ENCODE results near the gene PXYLP1.

The PXYLP1 gene

GRCh38 chr3:141217389-141217788, 14.2 kb upstream of the PXYLP1 start:
- no peak for TF ChIP-seq CTCF (IDR thresholded peaks at IDR 0.05; ENCODE audit: low read depth, low read length)

GRCh38 chr3:141218162-141218835, 13.3 kb upstream of the PXYLP1 start:
- no peak overlapping the region for H3K4me3 ChIP-seq (ENCODE audit: low read depth, low read length)
- TF ChIP-seq CTCF (IDR thresholded peaks at IDR 0.05; ENCODE audit: low read depth, low read length) = no peak

More at GRCh38 chr3:141217389-141217788, 14.2 kb upstream of the PXYLP1 start:
- no peak overlapping the region for H3K4me3 ChIP-seq (ENCODE audit: low read depth, low read length)

GRCh38 chr3:141218926-141219325, 12.7 kb upstream of the PXYLP1 start:
- no peak overlapping the region for H3K4me3 ChIP-seq (ENCODE audit: low read depth, low read length)
- no peak for TF ChIP-seq CTCF (IDR thresholded peaks at IDR 0.05; ENCODE audit: low read depth, low read length)

- TF ChIP-seq CTCF (IDR thresholded peaks at IDR 0.05; ENCODE audit: low read depth, low read length) = no peak
- no peak overlapping the region for H3K4me3 ChIP-seq (ENCODE audit: low read depth, low read length)
Observed at GRCh38 chr3:141223673-141224166, 7.9 kb upstream of the PXYLP1 start.

- H3K4me3 ChIP-seq (ENCODE audit: low read depth, low read length) = no peak overlapping the region
- TF ChIP-seq CTCF (IDR thresholded peaks at IDR 0.05; ENCODE audit: low read depth, low read length) = no peak
Observed at GRCh38 chr3:141225939-141226338, 5.7 kb upstream of the PXYLP1 start.

GRCh38 chr3:141227216-141227615, 4.4 kb upstream of the PXYLP1 start:
- no peak overlapping the region for H3K4me3 ChIP-seq (ENCODE audit: low read depth, low read length)
- no peak for TF ChIP-seq CTCF (IDR thresholded peaks at IDR 0.05; ENCODE audit: low read depth, low read length)

- TF ChIP-seq CTCF (IDR thresholded peaks at IDR 0.05; ENCODE audit: low read depth, low read length) = no peak
- H3K4me3 ChIP-seq (ENCODE audit: low read depth, low read length) = no peak overlapping the region
Observed at GRCh38 chr3:141227752-141228151, 3.9 kb upstream of the PXYLP1 start.

All from WI38 (cell line).